PC-9 (cell line): Measurements from ENCODE around the gene DYNLL2. TPM values are rescaled to one million over a fixed set of nuclear protein-coding genes. Genes with fewer than 3 reads are reported as not detected.

Source experiments
- BruUV-seq: library from RNA; stranded (reverse); fragments of 400-500 nt; replicated peaks from 2 replicates; lab custom pipeline; 2021; lab: Mats Ljungman, UMichigan
- CTCF ChIA-PET: fragments of 300-600 bp; sonication (Branson Sonifier 250); formaldehyde crosslinking; loops from one replicate; lab custom pipeline; 2022; ENCODE audit warnings: antibody characterized with exemption; lab: Charles Lee
- POLR2A ChIA-PET: fragments of 300-600 bp; sonication (Branson Sonifier 250); formaldehyde crosslinking; loops from one replicate; lab custom pipeline; 2022; ENCODE audit warnings: antibody characterized with exemption; ENCODE audit not compliant: unreplicated experiment; lab: Charles Lee
- DNase-seq, 2 experiments: peaks; one replicate each; pipeline versions ENCODE4 v3.0.0 to v3.0.0-alpha.2; 2015 to 2022; ENCODE audit warnings: mixed read lengths in 1 of 2
- H2AFZ ChIP-seq: fragments of 200-600 bp; sonication (generic); 2 replicates; pipeline ENCODE4 v1.8.1; 2017; ENCODE audit warnings: antibody characterized with exemption
- H3F3A ChIP-seq: fragments of 200-600 bp; sonication (generic); 2 replicates; pipeline ENCODE4 v1.8.1; 2017; ENCODE audit warnings: antibody characterized with exemption, mild to moderate bottlenecking, low read depth; ENCODE audit not compliant: insufficient read depth
- H3K27ac ChIP-seq: fragments of 200-600 bp; sonication (generic); 2 replicates; pipeline ENCODE4 v1.6.1; 2016; ENCODE audit warnings: mixed run types
- H3K27me3 ChIP-seq: fragments of 200-600 bp; sonication (generic); 2 replicates; pipeline ENCODE4 v1.6.1; 2016; ENCODE audit warnings: low read depth, mixed run types; ENCODE audit not compliant: insufficient read depth
- H3K36me3 ChIP-seq: fragments of 200-600 bp; sonication (generic); 2 replicates; pipeline ENCODE4 v1.6.1; 2016; ENCODE audit warnings: low read depth, mixed run types
- H3K4me1 ChIP-seq: fragments of 200-600 bp; sonication (generic); replicated peaks from 2 replicates; pipeline ENCODE4 v1.6.1; 2016; ENCODE audit warnings: mixed run types; ENCODE audit not compliant: insufficient read depth
- H3K4me2 ChIP-seq: fragments of 200-600 bp; sonication (generic); 2 replicates; pipeline ENCODE4 v1.6.1; 2017; ENCODE audit warnings: mixed run types
- H3K4me3 ChIP-seq: fragments of 200-600 bp; sonication (generic); 2 replicates; pipeline ENCODE4 v1.6.1; 2016; ENCODE audit warnings: mixed run types
- H3K79me2 ChIP-seq: fragments of 200-600 bp; sonication (generic); 2 replicates; pipeline ENCODE4 v1.6.1; 2017; ENCODE audit warnings: low read depth, mixed run types
- H3K9me2 ChIP-seq: fragments of 200-600 bp; sonication (generic); 2 replicates; pipeline ENCODE4 v1.8.1; 2017; ENCODE audit warnings: mild to moderate bottlenecking; ENCODE audit not compliant: insufficient read depth
- H3K9me3 ChIP-seq: fragments of 200-600 bp; sonication (generic); 2 replicates; pipeline ENCODE4 v1.8.1; 2016; ENCODE audit warnings: low read depth; ENCODE audit not compliant: insufficient read depth
- H4K20me1 ChIP-seq: fragments of 200-600 bp; sonication (generic); 2 replicates; pipeline ENCODE4 v1.8.1; 2017; ENCODE audit not compliant: insufficient read depth
- EZH2 ChIP-seq: fragments of 200-600 bp; sonication (generic); IDR thresholded peaks from 2 replicates; pipeline ENCODE4 v1.8.0; 2017; ENCODE audit warnings: antibody characterized with exemption, low read depth
- intact Hi-C: fragments of 100-400 bp; cut with micrococcal nuclease; formaldehyde crosslinking; loops from one replicate; pipeline ENCODE4 v1.10.0; 2022; ENCODE audit not compliant: unreplicated experiment
- total RNA-seq: library from RNA; stranded (reverse); gene quantifications from 2 replicates; pipeline ENCODE4 v1.2.3, GENCODE V29; 2021
- TF ChIP-seq, protein P1 (sequence below): fragments of 200-600 bp; sonication (generic); conservative IDR thresholded peaks from 2 replicates; pipeline ENCODE4 v1.6.1; 2017; ENCODE audit warnings: mixed run types, antibody characterized with exemption, mild to moderate bottlenecking, moderate library complexity

Gene DYNLL2
- total RNA-seq, 1 experiment from 2014 or later = 36.2 TPM

DNA sequence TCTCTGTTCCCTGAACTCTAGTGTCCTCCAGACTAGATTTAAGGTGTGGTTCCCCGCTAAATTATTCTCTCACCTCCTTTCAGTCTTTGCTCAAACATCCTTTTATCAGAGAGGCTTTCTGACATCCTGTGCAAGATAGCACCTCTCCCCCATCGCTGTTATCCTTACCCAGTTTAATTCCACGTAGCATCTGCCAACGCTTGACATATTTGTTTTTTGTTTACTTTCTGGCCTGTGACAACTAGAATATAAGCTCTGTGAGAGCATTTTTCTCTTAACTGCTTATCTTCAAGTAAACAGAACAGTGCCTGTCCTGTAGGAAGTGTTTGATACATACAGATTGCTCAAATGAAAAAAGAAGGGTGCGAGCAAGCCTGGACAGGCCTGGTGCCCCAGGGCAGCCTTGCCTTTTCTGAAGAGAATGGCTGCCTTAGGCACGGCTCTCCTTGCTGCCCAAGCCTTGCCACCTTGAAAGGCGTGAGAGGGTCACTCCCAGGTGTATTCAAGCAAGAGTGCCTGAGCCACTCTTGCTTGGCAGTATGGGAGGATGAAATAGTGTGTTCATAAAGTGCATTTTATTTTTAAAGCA lies 9.7 kb downstream of the DYNLL2 start:
- no peaks in the 10 kb centered on the region for H3K4me1 ChIP-seq
- H4K20me1 ChIP-seq = peaks cover 49% of the 10 kb centered on the region
- H3K4me2 ChIP-seq = no peak overlapping the region
- TF ChIP-seq, protein P1, sequence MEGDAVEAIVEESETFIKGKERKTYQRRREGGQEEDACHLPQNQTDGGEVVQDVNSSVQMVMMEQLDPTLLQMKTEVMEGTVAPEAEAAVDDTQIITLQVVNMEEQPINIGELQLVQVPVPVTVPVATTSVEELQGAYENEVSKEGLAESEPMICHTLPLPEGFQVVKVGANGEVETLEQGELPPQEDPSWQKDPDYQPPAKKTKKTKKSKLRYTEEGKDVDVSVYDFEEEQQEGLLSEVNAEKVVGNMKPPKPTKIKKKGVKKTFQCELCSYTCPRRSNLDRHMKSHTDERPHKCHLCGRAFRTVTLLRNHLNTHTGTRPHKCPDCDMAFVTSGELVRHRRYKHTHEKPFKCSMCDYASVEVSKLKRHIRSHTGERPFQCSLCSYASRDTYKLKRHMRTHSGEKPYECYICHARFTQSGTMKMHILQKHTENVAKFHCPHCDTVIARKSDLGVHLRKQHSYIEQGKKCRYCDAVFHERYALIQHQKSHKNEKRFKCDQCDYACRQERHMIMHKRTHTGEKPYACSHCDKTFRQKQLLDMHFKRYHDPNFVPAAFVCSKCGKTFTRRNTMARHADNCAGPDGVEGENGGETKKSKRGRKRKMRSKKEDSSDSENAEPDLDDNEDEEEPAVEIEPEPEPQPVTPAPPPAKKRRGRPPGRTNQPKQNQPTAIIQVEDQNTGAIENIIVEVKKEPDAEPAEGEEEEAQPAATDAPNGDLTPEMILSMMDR = no peak
- TF ChIP-seq EZH2 = no peak
- peaks cover 30% of the 10 kb centered on the region for H3K36me3 ChIP-seq
- no peak overlapping the region for H2AFZ ChIP-seq
- no peak for DNase-seq
- H3K9me3 ChIP-seq = no peaks in the 10 kb centered on the region
- BruUV-seq = no TSS peak
- ChIA-PET CTCF (interaction anchor here (0.7 kb wide), 1 partner anchor 485 kb away, joined by 3 read pairs; no protein-coding TSS in a partner anchor), POLR2A (interaction anchor here (0.7 kb wide), 1 partner anchor 75 kb away, joined by 8 read pairs; no protein-coding TSS in a partner anchor)
- H3K27ac ChIP-seq = no peak overlapping the region
- intact Hi-C loops = no loop called here
- H3K9me2 ChIP-seq = no peaks in the 10 kb centered on the region; the same call in 1 of the 2 replicates
- H3K27me3 ChIP-seq = no peaks in the 10 kb centered on the region
- H3K79me2 ChIP-seq = peaks cover 20% of the 10 kb centered on the region
- peaks cover 18% of the 10 kb centered on the region; the same call in 1 of the 2 replicates for H3F3A ChIP-seq
- H3K4me3 ChIP-seq = no peak overlapping the region

- H3K9me2 ChIP-seq = no peaks in the 10 kb centered on the region; the same call in 1 of the 2 replicates
- ChIA-PET POLR2A (no interaction called here), CTCF (no interaction called here)
- H4K20me1 ChIP-seq = peaks cover 36% of the 10 kb centered on the region
- H3K4me1 ChIP-seq = no peaks in the 10 kb centered on the region
- H3K27me3 ChIP-seq = no peaks in the 10 kb centered on the region
- no peak overlapping the region for H3K4me2 ChIP-seq
- intact Hi-C loops = no loop called here
- H3K4me3 ChIP-seq = no peak overlapping the region
- BruUV-seq = no TSS peak
- H3K27ac ChIP-seq = no peak overlapping the region
- H3F3A ChIP-seq = peaks cover 18% of the 10 kb centered on the region; the same call in 1 of the 2 replicates
- H3K36me3 ChIP-seq = peaks cover 17% of the 10 kb centered on the region
- H3K79me2 ChIP-seq = peaks cover 8% of the 10 kb centered on the region; the same call in 1 of the 2 replicates
- TF ChIP-seq, protein P1 = no peak
- no peak for TF ChIP-seq EZH2
- no peak overlapping the region for H2AFZ ChIP-seq
- H3K9me3 ChIP-seq = no peaks in the 10 kb centered on the region
- peak in 1 of 2 experiments; percentile 20 for DNase-seq
Observed at GRCh38 chr17:58094118-58094517, 10.9 kb downstream of the DYNLL2 start.

DNA sequence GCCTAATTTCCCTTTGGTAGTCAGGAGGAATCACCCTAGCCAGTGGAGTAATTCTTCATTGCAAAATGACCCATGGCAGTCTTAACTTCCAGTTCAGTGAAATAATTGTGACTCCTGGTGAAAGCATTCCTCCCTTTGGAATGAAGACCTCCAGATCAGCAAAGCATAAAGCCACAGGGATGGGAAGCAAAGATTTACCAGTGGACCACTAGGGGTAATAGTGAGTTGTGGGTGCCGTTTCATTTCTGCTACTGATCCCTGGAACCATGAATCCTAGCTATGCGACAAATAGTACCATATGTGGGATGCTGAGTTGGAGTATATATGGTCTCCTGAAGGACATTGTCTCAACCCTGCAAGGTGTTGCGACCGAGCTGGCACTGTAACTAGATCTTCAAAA lies 13.7 kb downstream of the DYNLL2 start:
- POLR2A ChIA-PET = interaction anchor here (0.5 to 0.7 kb wide), 2 partner anchors 89 to 96 kb away, joined by 3 to 4 read pairs; no protein-coding TSS in a partner anchor
- Histone ChIP-seq H4K20me1 (peaks cover 18% of the 10 kb centered on the region), H3K79me2 (no peaks in the 10 kb centered on the region), H3F3A (peaks cover 10% of the 10 kb centered on the region; the same call in 1 of the 2 replicates), H3K4me3 (no peak overlapping the region), H3K4me2 (no peak overlapping the region), H3K4me1 (no peaks in the 10 kb centered on the region), H3K36me3 (peaks cover 1% of the 10 kb centered on the region), H3K9me2 (no peaks in the 10 kb centered on the region; the same call in 1 of the 2 replicates), H3K27ac (no peak overlapping the region), H2AFZ (no peak overlapping the region), H3K9me3 (no peaks in the 10 kb centered on the region), H3K27me3 (no peaks in the 10 kb centered on the region)
- intact Hi-C loops = no loop called here
- BruUV-seq = no TSS peak
- peak in 1 of 2 experiments; percentile 35 for DNase-seq
- CTCF ChIA-PET = no interaction called here
- TF ChIP-seq, protein P1 = no peak
- no peak for TF ChIP-seq EZH2
